Measurements from ENCODE around the gene ZFY.

ZFY gene

DNA sequence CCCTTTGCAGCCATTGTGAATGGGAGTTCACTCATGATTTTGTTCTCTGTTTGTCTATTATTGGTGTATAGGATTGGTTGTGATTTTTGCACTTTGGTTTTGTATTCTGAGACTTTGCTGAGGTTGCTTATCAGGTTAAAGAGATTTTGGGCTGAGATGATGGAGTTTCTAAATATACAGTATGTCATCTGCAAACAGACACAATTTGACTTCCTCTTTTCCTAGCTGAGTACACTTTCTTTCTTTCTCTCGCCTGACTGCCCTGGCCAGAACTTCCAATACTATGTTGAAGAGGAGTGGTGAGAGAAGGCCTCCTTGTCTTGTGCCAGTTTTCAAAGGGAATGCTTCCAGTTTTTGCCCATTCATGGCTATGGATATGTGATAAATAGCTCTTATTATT is 81.4 kb downstream of the ZFY start:
- H3K36me3 ChIP-seq (ENCODE audit: control insufficient read depth, insufficient read depth, low read length): no peaks in the 10 kb centered on the region
- no peaks in the 10 kb centered on the region for H3K27me3 ChIP-seq (replicated peaks; ENCODE audit: control insufficient read depth, insufficient read depth, low read length)
- no peak overlapping the region for H3K4me3 ChIP-seq (replicated peaks; ENCODE audit: low read depth, low read length)
- TF ChIP-seq, protein P1, sequence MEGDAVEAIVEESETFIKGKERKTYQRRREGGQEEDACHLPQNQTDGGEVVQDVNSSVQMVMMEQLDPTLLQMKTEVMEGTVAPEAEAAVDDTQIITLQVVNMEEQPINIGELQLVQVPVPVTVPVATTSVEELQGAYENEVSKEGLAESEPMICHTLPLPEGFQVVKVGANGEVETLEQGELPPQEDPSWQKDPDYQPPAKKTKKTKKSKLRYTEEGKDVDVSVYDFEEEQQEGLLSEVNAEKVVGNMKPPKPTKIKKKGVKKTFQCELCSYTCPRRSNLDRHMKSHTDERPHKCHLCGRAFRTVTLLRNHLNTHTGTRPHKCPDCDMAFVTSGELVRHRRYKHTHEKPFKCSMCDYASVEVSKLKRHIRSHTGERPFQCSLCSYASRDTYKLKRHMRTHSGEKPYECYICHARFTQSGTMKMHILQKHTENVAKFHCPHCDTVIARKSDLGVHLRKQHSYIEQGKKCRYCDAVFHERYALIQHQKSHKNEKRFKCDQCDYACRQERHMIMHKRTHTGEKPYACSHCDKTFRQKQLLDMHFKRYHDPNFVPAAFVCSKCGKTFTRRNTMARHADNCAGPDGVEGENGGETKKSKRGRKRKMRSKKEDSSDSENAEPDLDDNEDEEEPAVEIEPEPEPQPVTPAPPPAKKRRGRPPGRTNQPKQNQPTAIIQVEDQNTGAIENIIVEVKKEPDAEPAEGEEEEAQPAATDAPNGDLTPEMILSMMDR (IDR thresholded peaks at IDR 0.05; ENCODE audit: insufficient read depth, low read length, poor library complexity, severe bottlenecking): no peak
- no peak for DNase-seq (ENCODE audit: extremely low read depth, insufficient read length)

DNA sequence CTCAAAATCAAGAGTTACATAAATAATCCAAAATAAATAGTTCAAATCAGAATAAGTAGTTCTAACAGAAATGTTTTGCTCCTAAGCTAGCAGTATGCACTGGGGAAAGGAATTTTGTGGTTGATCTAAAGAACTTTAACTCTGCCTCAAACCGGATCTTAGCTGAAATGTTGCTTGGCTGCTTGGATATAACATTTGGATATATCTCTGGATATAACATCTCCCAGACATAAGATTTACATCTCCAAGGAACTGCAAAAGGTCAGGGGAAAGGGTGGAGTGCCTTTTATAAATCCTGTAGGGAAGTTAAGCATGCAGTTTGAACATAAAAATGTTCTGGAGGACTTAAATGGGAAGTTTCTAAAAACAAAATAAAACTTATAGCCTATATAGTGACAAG is 83.4 kb downstream of the ZFY start:
- DNase-seq (ENCODE audit: extremely low read depth, insufficient read length): no peak
- Histone ChIP-seq H3K27me3 (replicated peaks; ENCODE audit: control insufficient read depth, insufficient read depth, low read length) (no peaks in the 10 kb centered on the region), H3K36me3 (ENCODE audit: control insufficient read depth, insufficient read depth, low read length) (no peaks in the 10 kb centered on the region), H3K4me3 (replicated peaks; ENCODE audit: low read depth, low read length) (no peak overlapping the region)
- TF ChIP-seq, protein P1 (IDR thresholded peaks at IDR 0.05; ENCODE audit: insufficient read depth, low read length, poor library complexity, severe bottlenecking): no peak

DNA sequence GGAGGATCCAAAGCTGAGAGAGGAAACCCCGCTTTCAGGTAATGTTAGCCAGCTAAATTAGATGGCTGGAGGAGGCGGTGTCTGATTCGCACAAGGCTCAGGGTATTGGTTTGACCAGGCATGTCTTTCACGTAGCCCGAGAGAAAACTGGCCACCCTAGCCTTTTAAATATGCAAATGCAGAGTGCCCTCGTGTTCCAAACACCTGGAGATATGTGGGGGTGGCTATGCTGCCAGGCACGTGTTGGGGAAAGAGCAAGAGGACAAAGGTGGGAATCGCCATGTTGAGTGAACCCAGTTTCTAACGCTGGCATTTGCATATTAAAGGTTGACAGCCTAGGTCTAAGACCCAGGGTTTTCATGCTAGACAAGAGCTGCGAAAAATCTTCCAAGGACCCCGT is 84.4 kb downstream of the ZFY start:
- Histone ChIP-seq H3K27me3 (replicated peaks; ENCODE audit: control insufficient read depth, insufficient read depth, low read length) (no peaks in the 10 kb centered on the region), H3K4me3 (replicated peaks; ENCODE audit: low read depth, low read length) (no peak overlapping the region), H3K36me3 (ENCODE audit: control insufficient read depth, insufficient read depth, low read length) (no peaks in the 10 kb centered on the region)
- TF ChIP-seq, protein P1 (IDR thresholded peaks at IDR 0.05; ENCODE audit: insufficient read depth, low read length, poor library complexity, severe bottlenecking): no peak
- DNase-seq (ENCODE audit: extremely low read depth, insufficient read length): no peak

DNA sequence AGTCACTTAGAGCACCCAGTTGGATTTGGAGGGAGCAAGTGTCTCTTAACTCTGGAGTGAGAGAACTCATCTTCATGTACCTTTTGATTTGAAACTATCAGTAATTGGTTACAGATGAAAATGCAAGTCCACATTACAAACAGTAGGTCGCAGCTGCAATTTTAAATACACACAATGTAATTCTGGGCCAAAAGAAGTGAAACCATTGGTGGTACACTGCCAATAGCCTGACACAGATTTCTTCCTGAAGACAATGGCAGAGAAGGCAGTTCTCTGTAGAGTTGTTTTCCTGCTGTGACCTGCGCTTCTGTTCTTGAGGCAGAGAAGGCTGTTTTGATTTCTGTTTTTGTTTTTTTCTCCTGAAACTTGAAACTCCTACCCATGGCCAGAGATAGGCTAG is 86.0 kb downstream of the ZFY start:
- no peaks in the 10 kb centered on the region for H3K27me3 ChIP-seq (replicated peaks; ENCODE audit: control insufficient read depth, insufficient read depth, low read length)
- TF ChIP-seq, protein P1 (IDR thresholded peaks at IDR 0.05; ENCODE audit: insufficient read depth, low read length, poor library complexity, severe bottlenecking): no peak
- H3K36me3 ChIP-seq (ENCODE audit: control insufficient read depth, insufficient read depth, low read length): no peaks in the 10 kb centered on the region
- H3K4me3 ChIP-seq (replicated peaks; ENCODE audit: low read depth, low read length): no peak overlapping the region
- DNase-seq (ENCODE audit: extremely low read depth, insufficient read length): no peak

DNA sequence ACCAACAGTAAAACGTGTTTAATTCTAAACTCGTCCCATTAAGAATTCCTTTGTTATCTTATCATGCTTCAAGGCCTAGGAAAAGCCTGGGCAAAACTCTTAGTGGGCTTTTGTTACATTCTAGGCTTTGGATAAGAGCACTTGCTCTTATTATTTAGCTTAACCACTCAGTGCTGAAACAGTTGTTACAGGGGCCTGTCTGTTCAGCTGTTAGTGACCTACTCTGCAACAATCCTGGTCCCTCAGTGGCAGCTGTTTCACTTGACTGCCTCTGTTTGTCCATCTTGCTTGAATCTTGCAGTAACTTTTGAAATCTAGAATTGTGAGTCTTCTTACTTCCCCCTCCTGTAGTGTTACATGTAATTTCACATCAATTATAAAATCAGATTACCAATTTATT is 88.4 kb downstream of the ZFY start:
- Histone ChIP-seq H3K27me3 (replicated peaks; ENCODE audit: control insufficient read depth, insufficient read depth, low read length) (no peaks in the 10 kb centered on the region), H3K4me3 (replicated peaks; ENCODE audit: low read depth, low read length) (no peak overlapping the region), H3K36me3 (ENCODE audit: control insufficient read depth, insufficient read depth, low read length) (no peaks in the 10 kb centered on the region)
- DNase-seq (ENCODE audit: extremely low read depth, insufficient read length): no peak
- TF ChIP-seq, protein P1 (IDR thresholded peaks at IDR 0.05; ENCODE audit: insufficient read depth, low read length, poor library complexity, severe bottlenecking): no peak

DNA sequence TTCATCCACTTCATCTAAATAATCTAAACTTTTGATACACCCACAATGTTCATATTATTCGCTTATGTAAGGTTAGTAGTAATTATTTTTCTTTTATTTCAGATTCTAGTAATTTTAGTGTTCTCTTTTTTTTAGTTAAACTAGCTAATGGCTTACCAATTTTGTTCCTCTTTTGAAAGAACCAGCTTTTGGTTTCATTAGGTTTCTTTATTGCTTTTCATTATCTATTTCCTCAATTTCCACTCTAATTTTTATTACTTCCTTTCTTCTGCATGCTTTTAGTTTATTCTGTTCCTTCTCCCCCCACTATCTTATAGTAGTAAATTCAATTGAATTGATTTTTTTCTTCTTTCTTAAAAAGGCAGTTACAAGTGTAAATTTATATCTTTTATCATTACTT is 90.2 kb downstream of the ZFY start:
- TF ChIP-seq, protein P1 (IDR thresholded peaks at IDR 0.05; ENCODE audit: insufficient read depth, low read length, poor library complexity, severe bottlenecking): no peak
- no peak for DNase-seq (ENCODE audit: extremely low read depth, insufficient read length)
- H3K4me3 ChIP-seq (replicated peaks; ENCODE audit: low read depth, low read length): no peak overlapping the region

More for the DNA sequence above, 90.2 kb downstream of the ZFY start:
- Histone ChIP-seq H3K27me3 (replicated peaks; ENCODE audit: control insufficient read depth, insufficient read depth, low read length) (no peaks in the 10 kb centered on the region), H3K36me3 (ENCODE audit: control insufficient read depth, insufficient read depth, low read length) (no peaks in the 10 kb centered on the region)

All from GM06990 (cell line).